HepG2 (cell line): Measurements from ENCODE around the gene STRIT1. TPM values are rescaled to one million over a fixed set of nuclear protein-coding genes. Genes with fewer than 3 reads are reported as not detected.

Source experiments
- ATAC-seq: fragments of 200-7000 bp; cut with Tn5 transposase; 3 replicates; pipeline ENCODE4 v1.9.1; 2020; ENCODE audit warnings: mild to moderate bottlenecking, moderate library complexity
- BruUV-seq: library from RNA; stranded (reverse); fragments of 400-500 nt; replicated peaks from 2 replicates; lab custom pipeline; 2021; lab: Mats Ljungman, UMichigan
- CTCF ChIA-PET: fragments of 300-600 bp; formaldehyde crosslinking; extraction: SDS; loops from one replicate; lab custom pipeline; 2021; ENCODE audit warnings: low total read pairs, inconsistent platforms, low intra/inter-chr PET ratio; lab: Yijun Ruan, JAX
- POLR2A ChIA-PET: fragments of 350-600 bp; sonication (Branson Sonifier 250); formaldehyde crosslinking; loops from one replicate; lab custom pipeline; 2020; ENCODE audit warnings: antibody characterized with exemption, inconsistent platforms; lab: Yijun Ruan, JAX
- DNase-seq: peaks from one replicate; pipeline ENCODE4 v3.0.0-alpha.2; 2015; ENCODE audit warnings: low spot score
- FAIRE-seq: peaks from 3 replicates; lab custom pipeline; 2011; peaks lifted over from hg19 to GRCh38; lab: Jason Lieb, UNC
- H2AFZ ChIP-seq: one replicate; pipeline ENCODE4 v1.6.1; 2011; ENCODE audit warnings: low read length, inconsistent platforms
- H3K27ac ChIP-seq: fragments of 300-600 bp; 3 replicates; pipeline ENCODE4 v1.8.0; 2011; ENCODE audit warnings: mixed run types, mild to moderate bottlenecking, mixed read lengths, low read length, inconsistent platforms; ENCODE audit not compliant: insufficient read depth; ENCODE audit errors: extremely low read length
- H3K27me3 ChIP-seq, 2 experiments: fragments of 200-600 bp in 1 of 2; 2 replicates in 1 of 2; 3 replicates in 1 of 2; pipeline versions ENCODE4 v1.6.0 to v1.8.0; 2011; ENCODE audit warnings: low read length in 2 of 2, mild to moderate bottlenecking in 2 of 2, moderate library complexity in 2 of 2, inconsistent platforms in 1 of 2; ENCODE audit not compliant: insufficient read depth in 2 of 2, control insufficient read depth in 1 of 2
- H3K36me3 ChIP-seq, 2 experiments: fragments of 200-600 bp in 1 of 2; replicated peaks in 1 of 2; 2 replicates in 1 of 2; 3 replicates in 1 of 2; pipeline versions ENCODE4 v1.5.1 to v1.8.0; 2011; ENCODE audit warnings: low read length in 2 of 2, inconsistent platforms in 1 of 2; ENCODE audit not compliant: insufficient read depth in 2 of 2, control insufficient read depth in 1 of 2
- H3K4me1 ChIP-seq: 2 replicates; pipeline ENCODE4 v1.5.1; 2012; ENCODE audit warnings: low read length, inconsistent platforms; ENCODE audit not compliant: insufficient read depth
- H3K4me2 ChIP-seq: 2 replicates; pipeline ENCODE4 v1.6.0; 2011; ENCODE audit warnings: low read depth, low read length, inconsistent platforms
- H3K4me3 ChIP-seq, 3 experiments: fragments of 200-600 bp in 1 of 3; sonication (generic), shearing (Covaris generic) in 1 of 3; replicated peaks in 1 of 3; 2 replicates each; pipeline ENCODE4 v1.5.1; 2011 to 2016; ENCODE audit warnings: low read length in 3 of 3, inconsistent platforms in 2 of 3, low read depth in 2 of 3, mild to moderate bottlenecking in 2 of 3, control low read depth in 1 of 3, mixed read lengths in 1 of 3; ENCODE audit not compliant: insufficient read depth in 1 of 3
- H3K79me2 ChIP-seq: one replicate; pipeline ENCODE4 v1.6.1; 2011; ENCODE audit warnings: low read length, inconsistent platforms; ENCODE audit not compliant: insufficient read depth
- H3K9ac ChIP-seq: 2 replicates; pipeline ENCODE4 v1.6.0; 2011; ENCODE audit warnings: mild to moderate bottlenecking, low read depth, low read length, inconsistent platforms; ENCODE audit not compliant: insufficient read depth
- H3K9me3 ChIP-seq: 2 replicates; pipeline ENCODE4 v1.5.1; 2012; ENCODE audit warnings: mild to moderate bottlenecking, low read length
- H4K20me1 ChIP-seq: 2 replicates; pipeline ENCODE4 v1.6.0; 2011; ENCODE audit warnings: inconsistent platforms, mild to moderate bottlenecking, low read length, moderate library complexity; ENCODE audit not compliant: insufficient read depth
- CBX1 ChIP-seq: IDR thresholded peaks from one replicate; pipeline ENCODE4 v1.6.1; 2016; ENCODE audit warnings: antibody characterized with exemption, low read depth
- DNMT3B ChIP-seq: conservative IDR thresholded peaks from 2 replicates; pipeline ENCODE4 v1.6.1; 2016; ENCODE audit warnings: missing biosample characterization, control low read depth
- ZNF570 ChIP-seq: sonication (generic); formaldehyde crosslinking; IDR thresholded peaks from 2 replicates; pipeline ENCODE4 v1.4.0; 2020; ENCODE audit warnings: mild to moderate bottlenecking, missing genetic modification reagents, borderline replicate concordance
- WGBS: methylation state at CpG from one replicate; pipeline ENCODE4 v1.1.6; 2017; ENCODE audit warnings: low lambda C conversion rate; 5-methylcytosine and 5-hydroxymethylcytosine counted together
- in situ Hi-C: cut with HindIII; loops from 2 replicates; pipeline ENCODE4 v1.10.0; 2017; ENCODE audit warnings: low pct_unique_long_range_greater_than_20kb; ENCODE audit not compliant: extremely low pct_ligation_motif_present
- intact Hi-C: fragments of 100-400 bp; cut with micrococcal nuclease; formaldehyde crosslinking; loops from one replicate; pipeline ENCODE4 v1.10.0; 2022; ENCODE audit not compliant: unreplicated experiment
- polyA plus RNA-seq, 8 experiments: library from polyadenylated mRNA; depleted of rRNA in 3 of 8; stranded (reverse) in 7 of 8; unstranded in 1 of 8; fragments of >200 nt; fragmentation: Illumina TruSeq in 4 of 8; extraction: Trizol in 4 of 8; gene quantifications; 2 replicates each; pipeline versions ENCODE4 v1.2.1 to v1.2.3, GENCODE V29; 2011 to 2016; ENCODE audit warnings: low read depth in 4 of 8, missing spikeins in 1 of 8, mixed read lengths in 1 of 8; ENCODE audit not compliant: insufficient read depth in 1 of 8
- total RNA-seq, 5 experiments: library from RNA; depleted of rRNA; stranded (reverse); fragments of >200 nt; fragmentation: Illumina TruSeq; extraction: Trizol; gene quantifications; 2 replicates each; pipeline ENCODE4 v1.2.3, GENCODE V29; 2016; ENCODE audit warnings: low read depth in 1 of 5
- TF ChIP-seq, protein P1 (sequence below): sonication (generic); formaldehyde crosslinking; IDR thresholded peaks from 2 replicates; pipeline ENCODE4 v1.4.0; 2020; ENCODE audit warnings: missing genetic modification reagents
- TF ChIP-seq, protein P2 (sequence below): sonication (generic); formaldehyde crosslinking; conservative IDR thresholded peaks from 2 replicates; pipeline ENCODE4 v1.8.1; 2023; ENCODE audit warnings: missing genetic modification reagents

The STRIT1 gene
- total and polyA plus RNA-seq, 2 of the 13 experiments (the other 11 are each of a cell fraction or from before 2014, with no cell fraction given): not detected

GRCh38 chr3:155313300-155313699 is 19.8 kb upstream of the STRIT1 start (continued):
- TF ChIP-seq DNMT3B (no peak), CBX1 (no peak)
- TF ChIP-seq, protein P1, sequence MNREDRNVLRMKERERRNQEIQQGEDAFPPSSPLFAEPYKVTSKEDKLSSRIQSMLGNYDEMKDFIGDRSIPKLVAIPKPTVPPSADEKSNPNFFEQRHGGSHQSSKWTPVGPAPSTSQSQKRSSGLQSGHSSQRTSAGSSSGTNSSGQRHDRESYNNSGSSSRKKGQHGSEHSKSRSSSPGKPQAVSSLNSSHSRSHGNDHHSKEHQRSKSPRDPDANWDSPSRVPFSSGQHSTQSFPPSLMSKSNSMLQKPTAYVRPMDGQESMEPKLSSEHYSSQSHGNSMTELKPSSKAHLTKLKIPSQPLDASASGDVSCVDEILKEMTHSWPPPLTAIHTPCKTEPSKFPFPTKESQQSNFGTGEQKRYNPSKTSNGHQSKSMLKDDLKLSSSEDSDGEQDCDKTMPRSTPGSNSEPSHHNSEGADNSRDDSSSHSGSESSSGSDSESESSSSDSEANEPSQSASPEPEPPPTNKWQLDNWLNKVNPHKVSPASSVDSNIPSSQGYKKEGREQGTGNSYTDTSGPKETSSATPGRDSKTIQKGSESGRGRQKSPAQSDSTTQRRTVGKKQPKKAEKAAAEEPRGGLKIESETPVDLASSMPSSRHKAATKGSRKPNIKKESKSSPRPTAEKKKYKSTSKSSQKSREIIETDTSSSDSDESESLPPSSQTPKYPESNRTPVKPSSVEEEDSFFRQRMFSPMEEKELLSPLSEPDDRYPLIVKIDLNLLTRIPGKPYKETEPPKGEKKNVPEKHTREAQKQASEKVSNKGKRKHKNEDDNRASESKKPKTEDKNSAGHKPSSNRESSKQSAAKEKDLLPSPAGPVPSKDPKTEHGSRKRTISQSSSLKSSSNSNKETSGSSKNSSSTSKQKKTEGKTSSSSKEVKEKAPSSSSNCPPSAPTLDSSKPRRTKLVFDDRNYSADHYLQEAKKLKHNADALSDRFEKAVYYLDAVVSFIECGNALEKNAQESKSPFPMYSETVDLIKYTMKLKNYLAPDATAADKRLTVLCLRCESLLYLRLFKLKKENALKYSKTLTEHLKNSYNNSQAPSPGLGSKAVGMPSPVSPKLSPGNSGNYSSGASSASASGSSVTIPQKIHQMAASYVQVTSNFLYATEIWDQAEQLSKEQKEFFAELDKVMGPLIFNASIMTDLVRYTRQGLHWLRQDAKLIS (CRISPR knock-in tag): no peak

GRCh38 chr3:155312781-155313180 is 19.3 kb upstream of the STRIT1 start:
- H3K4me2 ChIP-seq: no peak overlapping the region

More at GRCh38 chr3:155312781-155313180, 19.3 kb upstream of the STRIT1 start:
- H3K9ac ChIP-seq: no peak overlapping the region
- BruUV-seq: no TSS peak
- H3K36me3 ChIP-seq: no peaks in the 10 kb centered on the region
- CTCF ChIA-PET: no interaction called here
- H3K9me3 ChIP-seq: no peaks in the 10 kb centered on the region
- no peak for ATAC-seq
- H3K27me3 ChIP-seq: no peaks in the 10 kb centered on the region
- H3K79me2 ChIP-seq: no peaks in the 10 kb centered on the region
- 0% methylated on average over 2 of the region's 2 CpGs for WGBS
- intact Hi-C loops: no loop called here
- no peak for TF ChIP-seq ZNF570 (CRISPR knock-in tag)
- TF ChIP-seq, protein P2, sequence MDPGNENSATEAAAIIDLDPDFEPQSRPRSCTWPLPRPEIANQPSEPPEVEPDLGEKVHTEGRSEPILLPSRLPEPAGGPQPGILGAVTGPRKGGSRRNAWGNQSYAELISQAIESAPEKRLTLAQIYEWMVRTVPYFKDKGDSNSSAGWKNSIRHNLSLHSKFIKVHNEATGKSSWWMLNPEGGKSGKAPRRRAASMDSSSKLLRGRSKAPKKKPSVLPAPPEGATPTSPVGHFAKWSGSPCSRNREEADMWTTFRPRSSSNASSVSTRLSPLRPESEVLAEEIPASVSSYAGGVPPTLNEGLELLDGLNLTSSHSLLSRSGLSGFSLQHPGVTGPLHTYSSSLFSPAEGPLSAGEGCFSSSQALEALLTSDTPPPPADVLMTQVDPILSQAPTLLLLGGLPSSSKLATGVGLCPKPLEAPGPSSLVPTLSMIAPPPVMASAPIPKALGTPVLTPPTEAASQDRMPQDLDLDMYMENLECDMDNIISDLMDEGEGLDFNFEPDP (CRISPR knock-in tag): no peak
- TF ChIP-seq, all 625 proteins: peak for 0
- POLR2A ChIA-PET: no interaction called here
- in situ Hi-C loops: loop anchor here (25.0 kb wide), 1 partner anchor 550 kb away; no protein-coding TSS in a partner anchor
- no peak for FAIRE-seq
- Histone ChIP-seq H3K4me3 (no peak overlapping the region), H3K4me1 (no peaks in the 10 kb centered on the region), H4K20me1 (no peaks in the 10 kb centered on the region), H2AFZ (no peak overlapping the region), H3K27ac (no peak overlapping the region)
- no peak for DNase-seq
